ENCODE data around the gene PTCSC3. TPM values are rescaled to one million over a fixed set of nuclear protein-coding genes. Genes with fewer than 3 reads are reported as not detected.

The PTCSC3 gene
- total and polyA plus RNA-seq, 2 experiments from 2014 or later: not detected

DNA sequence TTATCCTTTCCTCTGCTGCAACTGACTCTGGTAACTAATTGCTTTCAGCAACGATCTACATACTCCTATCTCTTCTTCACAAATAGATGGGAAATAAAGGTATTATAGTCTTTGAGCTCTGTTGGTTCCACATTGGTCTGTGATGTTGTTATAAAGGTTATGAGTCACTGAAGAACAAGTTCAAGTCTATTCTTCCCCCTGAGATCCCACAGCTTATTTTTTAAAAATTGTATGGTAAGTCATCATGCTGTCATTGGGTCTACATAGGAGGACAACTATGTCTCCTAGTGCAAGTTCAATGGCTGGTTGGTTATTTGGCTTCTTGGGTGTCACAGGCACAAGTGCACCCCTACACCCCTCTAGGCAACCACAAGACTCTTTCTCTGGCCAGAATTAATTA is 49.6 kb upstream of the PTCSC3 start (continued):
- TF ChIP-seq, protein P1, sequence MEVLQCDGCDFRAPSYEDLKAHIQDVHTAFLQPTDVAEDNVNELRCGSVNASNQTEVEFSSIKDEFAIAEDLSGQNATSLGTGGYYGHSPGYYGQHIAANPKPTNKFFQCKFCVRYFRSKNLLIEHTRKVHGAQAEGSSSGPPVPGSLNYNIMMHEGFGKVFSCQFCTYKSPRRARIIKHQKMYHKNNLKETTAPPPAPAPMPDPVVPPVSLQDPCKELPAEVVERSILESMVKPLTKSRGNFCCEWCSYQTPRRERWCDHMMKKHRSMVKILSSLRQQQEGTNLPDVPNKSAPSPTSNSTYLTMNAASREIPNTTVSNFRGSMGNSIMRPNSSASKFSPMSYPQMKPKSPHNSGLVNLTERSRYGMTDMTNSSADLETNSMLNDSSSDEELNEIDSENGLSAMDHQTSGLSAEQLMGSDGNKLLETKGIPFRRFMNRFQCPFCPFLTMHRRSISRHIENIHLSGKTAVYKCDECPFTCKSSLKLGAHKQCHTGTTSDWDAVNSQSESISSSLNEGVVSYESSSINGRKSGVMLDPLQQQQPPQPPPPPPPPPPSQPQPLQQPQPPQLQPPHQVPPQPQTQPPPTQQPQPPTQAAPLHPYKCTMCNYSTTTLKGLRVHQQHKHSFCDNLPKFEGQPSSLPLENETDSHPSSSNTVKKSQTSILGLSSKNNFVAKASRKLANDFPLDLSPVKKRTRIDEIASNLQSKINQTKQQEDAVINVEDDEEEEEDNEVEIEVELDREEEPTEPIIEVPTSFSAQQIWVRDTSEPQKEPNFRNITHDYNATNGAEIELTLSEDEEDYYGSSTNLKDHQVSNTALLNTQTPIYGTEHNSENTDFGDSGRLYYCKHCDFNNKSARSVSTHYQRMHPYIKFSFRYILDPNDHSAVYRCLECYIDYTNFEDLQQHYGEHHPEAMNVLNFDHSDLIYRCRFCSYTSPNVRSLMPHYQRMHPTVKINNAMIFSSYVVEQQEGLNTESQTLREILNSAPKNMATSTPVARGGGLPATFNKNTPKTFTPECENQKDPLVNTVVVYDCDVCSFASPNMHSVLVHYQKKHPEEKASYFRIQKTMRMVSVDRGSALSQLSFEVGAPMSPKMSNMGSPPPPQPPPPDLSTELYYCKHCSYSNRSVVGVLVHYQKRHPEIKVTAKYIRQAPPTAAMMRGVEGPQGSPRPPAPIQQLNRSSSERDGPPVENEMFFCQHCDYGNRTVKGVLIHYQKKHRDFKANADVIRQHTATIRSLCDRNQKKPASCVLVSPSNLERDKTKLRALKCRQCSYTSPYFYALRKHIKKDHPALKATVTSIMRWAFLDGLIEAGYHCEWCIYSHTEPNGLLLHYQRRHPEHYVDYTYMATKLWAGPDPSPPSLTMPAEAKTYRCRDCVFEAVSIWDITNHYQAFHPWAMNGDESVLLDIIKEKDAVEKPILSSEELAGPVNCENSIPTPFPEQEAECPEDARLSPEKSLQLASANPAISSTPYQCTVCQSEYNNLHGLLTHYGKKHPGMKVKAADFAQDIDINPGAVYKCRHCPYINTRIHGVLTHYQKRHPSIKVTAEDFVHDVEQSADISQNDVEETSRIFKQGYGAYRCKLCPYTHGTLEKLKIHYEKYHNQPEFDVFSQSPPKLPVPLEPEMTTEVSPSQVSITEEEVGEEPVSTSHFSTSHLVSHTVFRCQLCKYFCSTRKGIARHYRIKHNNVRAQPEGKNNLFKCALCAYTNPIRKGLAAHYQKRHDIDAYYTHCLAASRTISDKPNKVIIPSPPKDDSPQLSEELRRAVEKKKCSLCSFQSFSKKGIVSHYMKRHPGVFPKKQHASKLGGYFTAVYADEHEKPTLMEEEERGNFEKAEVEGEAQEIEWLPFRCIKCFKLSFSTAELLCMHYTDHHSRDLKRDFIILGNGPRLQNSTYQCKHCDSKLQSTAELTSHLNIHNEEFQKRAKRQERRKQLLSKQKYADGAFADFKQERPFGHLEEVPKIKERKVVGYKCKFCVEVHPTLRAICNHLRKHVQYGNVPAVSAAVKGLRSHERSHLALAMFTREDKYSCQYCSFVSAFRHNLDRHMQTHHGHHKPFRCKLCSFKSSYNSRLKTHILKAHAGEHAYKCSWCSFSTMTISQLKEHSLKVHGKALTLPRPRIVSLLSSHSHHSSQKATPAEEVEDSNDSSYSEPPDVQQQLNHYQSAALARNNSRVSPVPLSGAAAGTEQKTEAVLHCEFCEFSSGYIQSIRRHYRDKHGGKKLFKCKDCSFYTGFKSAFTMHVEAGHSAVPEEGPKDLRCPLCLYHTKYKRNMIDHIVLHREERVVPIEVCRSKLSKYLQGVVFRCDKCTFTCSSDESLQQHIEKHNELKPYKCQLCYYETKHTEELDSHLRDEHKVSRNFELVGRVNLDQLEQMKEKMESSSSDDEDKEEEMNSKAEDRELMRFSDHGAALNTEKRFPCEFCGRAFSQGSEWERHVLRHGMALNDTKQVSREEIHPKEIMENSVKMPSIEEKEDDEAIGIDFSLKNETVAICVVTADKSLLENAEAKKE (CRISPR knock-in tag; IDR thresholded peaks at IDR 0.05): no peak
- no peak for TF ChIP-seq CREB1 (CRISPR knock-in tag; IDR thresholded peaks at IDR 0.05; ENCODE audit: low read depth)
- no peak for TF ChIP-seq NANOG (IDR thresholded peaks at IDR 0.05; ENCODE audit: borderline replicate concordance)
- TF ChIP-seq POLR2AphosphoS5 (IDR thresholded peaks at IDR 0.05; ENCODE audit: low read depth): no peak

DNA sequence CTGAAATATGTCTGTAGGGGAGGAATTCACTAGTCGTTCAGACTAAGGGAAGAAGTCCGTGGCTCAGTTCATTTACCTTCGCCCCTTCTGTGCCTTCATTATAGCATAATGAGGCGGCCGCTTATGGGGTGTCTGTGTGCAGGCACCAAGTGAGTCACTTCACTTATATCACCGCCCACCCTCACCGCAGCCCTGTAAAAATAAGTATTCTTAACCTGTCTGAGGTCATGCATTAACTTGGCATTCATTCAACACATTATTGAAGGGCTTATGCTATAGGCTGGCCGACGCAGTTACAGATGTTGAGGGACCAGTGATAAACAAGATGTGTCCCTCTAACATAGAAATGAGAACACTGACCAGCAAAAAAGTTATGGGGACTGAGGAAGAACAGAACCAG is 47.7 kb upstream of the PTCSC3 start:
- no peaks in the 10 kb centered on the region for H3K36me3 Mint-ChIP-seq (ENCODE audit: low read depth)
- H3K4me3 ChIP-seq: no peak overlapping the region
- H3K4me1 Mint-ChIP-seq: peaks cover 24% of the 10 kb centered on the region
- no peaks in the 10 kb centered on the region for H3K9me3 Mint-ChIP-seq
- H3K4me2 ChIP-seq: no peak overlapping the region
- TF ChIP-seq ZNF114 (CRISPR knock-in tag; IDR thresholded peaks at IDR 0.05) (no peak), ZNF331 (CRISPR knock-in tag; IDR thresholded peaks at IDR 0.05; ENCODE audit: low read depth) (no peak), STAT1 (IDR thresholded peaks at IDR 0.05; ENCODE audit: unreplicated experiment) (no peak)
- TF ChIP-seq, protein P2, sequence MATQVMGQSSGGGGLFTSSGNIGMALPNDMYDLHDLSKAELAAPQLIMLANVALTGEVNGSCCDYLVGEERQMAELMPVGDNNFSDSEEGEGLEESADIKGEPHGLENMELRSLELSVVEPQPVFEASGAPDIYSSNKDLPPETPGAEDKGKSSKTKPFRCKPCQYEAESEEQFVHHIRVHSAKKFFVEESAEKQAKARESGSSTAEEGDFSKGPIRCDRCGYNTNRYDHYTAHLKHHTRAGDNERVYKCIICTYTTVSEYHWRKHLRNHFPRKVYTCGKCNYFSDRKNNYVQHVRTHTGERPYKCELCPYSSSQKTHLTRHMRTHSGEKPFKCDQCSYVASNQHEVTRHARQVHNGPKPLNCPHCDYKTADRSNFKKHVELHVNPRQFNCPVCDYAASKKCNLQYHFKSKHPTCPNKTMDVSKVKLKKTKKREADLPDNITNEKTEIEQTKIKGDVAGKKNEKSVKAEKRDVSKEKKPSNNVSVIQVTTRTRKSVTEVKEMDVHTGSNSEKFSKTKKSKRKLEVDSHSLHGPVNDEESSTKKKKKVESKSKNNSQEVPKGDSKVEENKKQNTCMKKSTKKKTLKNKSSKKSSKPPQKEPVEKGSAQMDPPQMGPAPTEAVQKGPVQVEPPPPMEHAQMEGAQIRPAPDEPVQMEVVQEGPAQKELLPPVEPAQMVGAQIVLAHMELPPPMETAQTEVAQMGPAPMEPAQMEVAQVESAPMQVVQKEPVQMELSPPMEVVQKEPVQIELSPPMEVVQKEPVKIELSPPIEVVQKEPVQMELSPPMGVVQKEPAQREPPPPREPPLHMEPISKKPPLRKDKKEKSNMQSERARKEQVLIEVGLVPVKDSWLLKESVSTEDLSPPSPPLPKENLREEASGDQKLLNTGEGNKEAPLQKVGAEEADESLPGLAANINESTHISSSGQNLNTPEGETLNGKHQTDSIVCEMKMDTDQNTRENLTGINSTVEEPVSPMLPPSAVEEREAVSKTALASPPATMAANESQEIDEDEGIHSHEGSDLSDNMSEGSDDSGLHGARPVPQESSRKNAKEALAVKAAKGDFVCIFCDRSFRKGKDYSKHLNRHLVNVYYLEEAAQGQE (IDR thresholded peaks at IDR 0.05; ENCODE audit: unreplicated experiment): no peak
- TF ChIP-seq, protein P3, sequence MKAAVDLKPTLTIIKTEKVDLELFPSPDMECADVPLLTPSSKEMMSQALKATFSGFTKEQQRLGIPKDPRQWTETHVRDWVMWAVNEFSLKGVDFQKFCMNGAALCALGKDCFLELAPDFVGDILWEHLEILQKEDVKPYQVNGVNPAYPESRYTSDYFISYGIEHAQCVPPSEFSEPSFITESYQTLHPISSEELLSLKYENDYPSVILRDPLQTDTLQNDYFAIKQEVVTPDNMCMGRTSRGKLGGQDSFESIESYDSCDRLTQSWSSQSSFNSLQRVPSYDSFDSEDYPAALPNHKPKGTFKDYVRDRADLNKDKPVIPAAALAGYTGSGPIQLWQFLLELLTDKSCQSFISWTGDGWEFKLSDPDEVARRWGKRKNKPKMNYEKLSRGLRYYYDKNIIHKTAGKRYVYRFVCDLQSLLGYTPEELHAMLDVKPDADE (IDR thresholded peaks at IDR 0.05): no peak
- DNase-seq (ENCODE audit: low spot score) (no peak), ATAC-seq (no peak)
- no peak overlapping the region for H3K4me3 Mint-ChIP-seq
- H2AFZ ChIP-seq: no peak overlapping the region
- no peaks in the 10 kb centered on the region for H3K79me2 ChIP-seq (replicated peaks; ENCODE audit: insufficient read depth)
- H3K27me3 Mint-ChIP-seq (ENCODE audit: insufficient read depth, low read depth, poor library complexity): no peaks in the 10 kb centered on the region
- no peaks in the 10 kb centered on the region for H4K20me1 ChIP-seq (replicated peaks; ENCODE audit: insufficient read depth)
- no peak overlapping the region for H3K27ac Mint-ChIP-seq
- H3K27me3 ChIP-seq (ENCODE audit: insufficient read depth): no peaks in the 10 kb centered on the region
- H3F3A ChIP-seq (replicated peaks; ENCODE audit: low read depth): no peaks in the 10 kb centered on the region
- peaks cover 7% of the 10 kb centered on the region; the same call in 1 of the 2 replicates for H3K9me2 ChIP-seq (ENCODE audit: insufficient read depth)
- no peaks in the 10 kb centered on the region for H3K36me3 ChIP-seq (ENCODE audit: insufficient read depth)
- H3K4me1 ChIP-seq (ENCODE audit: insufficient read depth): peaks cover 9% of the 10 kb centered on the region; the same call in 1 of the 2 replicates
- no peak overlapping the region for H3K27ac ChIP-seq (ENCODE audit: low read depth)
